Dedifferentiated amniotic fluid mesenchymal stem cell (primary cell): Measurements from ENCODE around the gene COPS6.
"Not testable (repeated sequence)": the region's sequence is repeated elsewhere in the genome, so short reads cannot be mapped to it uniquely, and the experiment has no call there.

Experiments used
- DNase-seq: peaks from one replicate; pipeline ENCODE4 v3.0.0-alpha.2; 2016; ENCODE audit errors: extremely low spot score

Gene COPS6

DNA sequence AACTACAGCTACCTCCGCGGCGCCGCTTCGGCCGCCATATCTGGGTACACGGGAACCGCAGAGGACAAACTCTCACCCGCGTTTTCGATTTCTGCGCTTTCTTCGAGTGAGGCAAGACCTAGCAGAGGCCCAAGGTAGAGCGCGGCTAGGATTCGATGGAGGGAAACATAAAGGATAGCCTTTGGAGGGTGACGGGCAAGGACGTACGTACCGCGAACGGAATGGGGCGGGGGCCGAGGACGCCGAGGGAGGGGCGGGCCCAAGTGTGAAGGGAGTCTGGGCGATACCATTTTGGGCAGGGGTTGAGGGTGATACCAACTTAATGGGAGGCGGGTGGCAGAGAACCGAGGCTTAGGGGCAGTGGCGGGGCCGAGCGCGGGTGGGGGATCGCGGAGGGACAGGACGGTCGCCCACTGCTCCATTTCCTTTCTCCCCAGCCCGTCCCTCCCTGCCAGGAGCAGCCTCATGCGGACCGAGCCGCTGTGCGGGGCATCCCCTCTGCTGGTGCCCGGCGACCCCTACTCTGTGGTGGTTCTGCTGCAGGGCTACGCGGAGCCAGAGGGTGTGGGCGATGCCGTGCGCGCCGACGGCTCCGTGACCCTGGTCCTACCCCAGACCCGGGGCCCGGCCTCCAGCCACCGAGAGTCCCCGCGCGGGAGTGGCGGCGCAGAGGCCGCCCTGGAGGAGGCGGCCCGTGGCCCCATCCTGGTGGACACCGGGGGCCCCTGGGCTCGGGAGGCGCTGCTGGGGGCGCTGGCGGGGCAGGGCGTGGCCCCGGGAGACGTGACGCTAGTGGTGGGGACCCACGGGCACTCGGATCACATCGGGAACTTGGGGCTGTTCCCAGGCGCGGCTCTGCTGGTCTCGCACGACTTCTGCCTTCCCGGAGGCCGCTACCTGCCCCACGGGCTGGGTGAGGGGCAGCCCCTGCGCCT is 38.4 kb downstream of the COPS6 start, which contains the start of gene MBLAC1:
Gene MBLAC1 (plus strand): TSS at position 37 of the 935 bp plus-strand sequence. CDS start 429 bp downstream, at position 466.
- DNase-seq = peak; percentile 91

DNA sequence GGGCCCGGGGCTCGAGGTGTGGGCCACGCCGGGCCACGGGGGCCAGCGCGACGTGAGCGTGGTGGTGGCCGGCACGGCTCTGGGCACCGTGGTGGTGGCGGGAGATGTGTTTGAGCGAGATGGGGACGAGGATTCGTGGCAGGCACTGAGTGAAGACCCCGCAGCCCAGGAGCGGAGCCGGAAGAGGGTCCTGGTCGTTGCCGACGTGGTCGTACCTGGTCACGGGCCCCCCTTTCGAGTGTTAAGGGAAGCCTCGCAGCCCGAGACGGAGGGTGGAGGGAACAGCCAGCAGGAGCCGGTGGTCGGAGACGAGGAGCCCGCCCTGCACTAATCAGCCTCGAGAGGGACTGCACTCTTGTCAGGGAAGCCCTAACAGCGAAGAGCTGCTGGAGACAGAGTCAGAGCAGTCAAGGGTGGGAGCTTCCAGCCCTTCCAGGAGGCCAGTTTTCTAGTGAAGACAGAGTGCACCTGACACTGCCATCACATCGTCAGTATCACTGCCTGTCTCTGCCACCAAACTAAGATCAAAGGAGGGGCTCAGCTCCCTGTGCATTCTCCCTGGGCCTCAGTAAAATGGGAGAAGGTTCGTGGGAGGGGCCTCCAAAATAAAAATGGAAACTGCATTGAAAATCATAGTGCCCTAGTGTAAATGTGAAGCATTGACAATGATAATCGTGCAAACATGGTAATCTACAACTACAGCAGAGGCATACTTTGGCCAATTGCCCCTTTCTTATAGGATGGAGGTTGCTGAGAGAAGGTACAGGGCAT is 39.3 kb downstream of the COPS6 start:
- no peak for DNase-seq

DNA sequence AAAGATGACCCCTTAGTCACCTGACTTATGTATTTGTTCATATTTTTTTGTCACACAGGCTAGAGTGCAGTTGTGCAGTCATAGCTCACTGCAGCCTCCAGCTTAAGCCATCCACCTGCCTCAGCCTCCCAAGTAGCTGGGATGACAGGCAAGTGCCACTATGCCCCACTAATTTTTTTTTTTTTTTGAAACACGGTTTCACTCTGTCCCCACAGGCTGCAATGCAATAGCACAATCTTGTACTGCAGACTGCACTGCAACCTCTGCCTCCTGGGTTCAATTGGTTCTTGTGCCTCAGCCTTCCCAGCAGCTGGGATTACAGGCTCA is 39.8 kb downstream of the COPS6 start:
- DNase-seq = no peak

DNA sequence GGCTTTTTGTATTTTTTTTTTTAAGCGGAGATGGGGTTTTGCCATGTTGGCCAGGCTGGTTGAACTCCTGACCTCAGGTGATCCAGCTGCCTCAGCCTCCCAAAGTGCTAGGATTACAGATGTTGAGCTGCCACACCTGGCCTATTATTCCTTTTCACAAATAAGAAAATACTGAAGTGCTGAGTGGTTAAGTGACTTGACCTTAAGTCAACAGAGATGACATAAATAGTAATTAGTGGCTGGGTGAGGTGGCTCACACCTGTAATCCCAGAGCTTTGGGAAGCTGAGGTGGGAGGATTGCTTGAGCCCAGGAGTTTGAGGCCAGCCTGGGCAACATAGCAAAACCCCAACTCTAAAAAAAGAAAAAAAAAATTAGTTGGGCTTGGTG is 41.4 kb downstream of the COPS6 start:
- not testable (repeated sequence) for DNase-seq

DNA sequence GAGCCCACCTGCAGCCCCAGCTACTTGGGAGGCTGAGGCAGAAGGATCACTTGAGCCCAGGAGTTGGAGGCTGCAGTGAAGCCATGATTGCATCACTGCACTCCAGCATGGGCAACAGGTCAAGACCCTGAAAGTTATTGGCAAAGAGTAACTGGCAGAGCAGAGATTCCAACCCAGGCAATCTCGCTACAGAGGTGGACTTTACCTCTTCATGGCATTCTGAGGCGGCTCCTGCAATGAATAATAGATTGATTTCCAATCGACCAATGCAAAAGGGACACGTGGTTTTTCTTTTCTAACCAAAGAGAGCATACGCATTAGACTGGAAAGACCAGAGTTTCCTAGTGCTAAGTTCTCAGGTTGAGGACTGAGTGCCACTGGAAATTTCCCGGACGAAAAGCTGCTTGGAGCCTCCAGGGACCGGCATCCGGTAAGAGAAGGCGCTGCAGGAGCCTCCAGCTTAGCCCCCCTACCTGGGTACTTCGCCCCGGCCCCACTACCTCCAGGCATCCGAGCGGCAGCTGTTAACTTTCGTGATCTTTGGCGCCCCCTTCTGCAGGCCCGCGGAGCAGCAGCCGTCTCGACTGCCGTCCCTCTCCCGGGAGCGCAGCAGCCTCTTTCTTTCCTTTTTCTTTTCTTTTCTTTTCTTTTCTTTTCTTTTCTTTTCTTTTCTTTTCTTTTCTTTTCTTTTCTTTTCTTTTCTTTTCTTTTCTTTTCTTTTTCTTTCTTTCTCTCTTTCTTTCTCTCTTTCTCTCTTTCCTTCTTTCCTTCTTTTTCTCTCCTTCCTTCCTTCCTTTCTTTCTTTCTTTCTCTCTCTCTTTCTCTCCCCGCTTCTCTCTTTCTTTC is 42.1 kb downstream of the COPS6 start:
- peak; percentile 47 for DNase-seq

DNA sequence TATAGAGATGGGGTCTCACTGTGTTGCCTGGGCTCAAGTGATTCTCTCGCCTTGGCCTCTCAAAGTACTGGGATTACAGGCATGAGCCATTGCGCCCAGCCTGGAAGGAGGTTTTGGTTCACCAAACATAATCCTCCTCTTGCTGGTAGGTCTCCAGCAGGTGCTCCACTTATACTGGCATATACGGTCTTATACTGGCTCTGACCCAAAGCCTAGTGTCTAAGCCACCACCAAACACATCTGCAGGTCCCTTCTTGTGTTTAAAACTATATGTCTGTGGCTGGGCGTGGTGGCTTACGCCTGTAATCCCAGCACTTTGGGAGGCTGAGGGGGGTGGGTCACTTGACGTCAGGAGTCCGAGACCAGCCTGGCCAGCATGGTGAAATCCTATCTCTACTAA is 43.4 kb downstream of the COPS6 start:
- no peak for DNase-seq

DNA sequence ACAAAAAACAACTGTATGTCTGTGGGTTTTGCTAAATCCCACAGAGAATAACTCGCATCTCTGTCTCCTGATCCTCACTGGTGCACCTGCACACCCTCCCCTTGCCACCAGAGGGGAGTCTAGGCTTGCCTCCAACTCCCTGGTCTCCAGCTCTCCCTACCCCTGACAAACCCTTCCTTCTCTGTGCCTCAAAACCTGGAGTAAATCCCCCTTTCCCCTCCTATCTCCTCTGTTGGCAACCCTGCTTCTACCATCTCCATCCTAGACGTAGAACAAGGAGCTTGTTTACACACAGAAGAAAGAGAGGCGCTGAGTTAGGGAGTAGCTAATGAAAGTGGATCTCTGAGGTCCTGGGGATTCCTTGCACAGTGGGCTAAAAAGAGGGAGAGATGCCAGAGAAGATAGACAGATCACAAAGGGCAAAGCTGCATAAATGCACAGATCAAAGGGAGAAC is 44.0 kb downstream of the COPS6 start:
- no peak for DNase-seq

DNA sequence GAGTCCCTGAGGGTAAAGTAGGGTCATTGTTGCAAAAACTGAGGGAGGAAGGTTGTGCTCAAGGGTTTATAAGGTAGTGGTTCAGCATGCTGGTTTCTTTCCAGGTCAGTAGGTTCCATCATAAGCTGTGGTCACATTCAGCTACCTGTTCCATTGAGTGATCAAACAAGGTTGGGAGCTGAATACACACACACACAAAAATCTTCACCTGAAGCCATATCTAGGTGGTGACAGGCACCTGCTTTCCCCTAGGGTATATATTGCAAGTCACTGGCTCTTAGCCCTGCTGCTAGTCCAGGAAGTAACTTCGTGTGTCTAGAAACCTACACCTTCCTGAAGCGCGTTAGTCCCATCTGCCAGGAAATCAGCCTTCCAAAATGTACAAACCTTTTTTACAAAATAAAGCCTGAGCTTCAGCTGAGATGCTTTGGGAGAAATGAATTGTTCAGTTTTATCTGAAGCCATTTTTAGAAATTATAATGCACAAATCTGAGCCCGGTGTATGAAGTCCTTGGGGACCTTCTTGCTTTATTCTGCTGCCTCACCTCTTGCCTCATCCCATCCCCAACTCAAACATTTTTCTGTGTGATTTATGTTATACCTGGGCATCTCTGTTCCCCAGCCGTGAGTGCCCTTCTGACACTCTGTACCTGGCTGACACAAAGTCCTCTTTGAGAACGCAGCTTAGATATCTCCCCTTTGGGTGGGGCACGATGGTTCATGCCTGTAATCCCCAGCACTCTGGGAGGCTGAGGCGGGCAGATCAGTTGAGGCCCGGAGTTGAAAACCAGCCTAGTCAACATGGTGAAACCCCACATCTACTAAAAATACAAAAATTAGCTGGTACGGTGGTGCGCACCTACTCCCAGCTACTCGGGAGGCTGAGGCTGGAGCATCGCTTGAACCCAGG is 49.3 kb downstream of the COPS6 start:
- DNase-seq = no peak

DNA sequence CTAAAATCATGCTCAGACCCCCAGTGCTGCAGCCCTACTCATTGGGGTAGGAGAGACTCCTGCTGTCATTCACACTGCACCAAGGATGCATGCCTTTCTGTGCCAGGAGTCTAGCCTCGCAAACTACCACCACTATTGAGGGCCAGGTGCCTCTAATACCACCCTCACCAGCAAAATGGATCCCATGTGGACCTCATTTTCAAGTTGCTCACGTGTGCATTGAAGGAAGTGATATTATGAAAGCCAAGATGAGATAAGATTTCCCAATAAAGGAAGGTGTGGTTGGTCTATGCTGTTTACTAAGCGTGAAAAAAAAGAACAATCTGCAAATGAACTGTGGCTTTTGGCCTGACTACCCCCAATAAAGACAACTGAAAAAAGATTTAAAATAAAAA is 52.8 kb downstream of the COPS6 start:
- no peak for DNase-seq
